SU-DHL-6 (cell line): ENCODE measurements around the gene SPATA2.
A peak's percentile ranks its signal among the peaks of the same experiment; 100 is the strongest.

Source experiments
- H2AFZ ChIP-seq: fragments of 200-600 bp; sonication (generic); 2 replicates; pipeline ENCODE4 v1.6.1; 2014; ENCODE audit warnings: low read depth, mild to moderate bottlenecking, moderate library complexity, mixed read lengths, antibody characterized with exemption, low read length; ENCODE audit not compliant: severe bottlenecking
- H3F3A ChIP-seq: fragments of 200-600 bp; shearing (Covaris generic); 2 replicates; pipeline ENCODE4 v1.6.0; 2016; ENCODE audit warnings: antibody characterized with exemption, mild to moderate bottlenecking; ENCODE audit not compliant: insufficient read depth
- H3K27ac ChIP-seq: fragments of 200-600 bp; sonication (generic); 2 replicates; pipeline ENCODE4 v1.5.1; 2016; ENCODE audit warnings: low read depth, mild to moderate bottlenecking, low read length, moderate library complexity, mixed read lengths
- H3K27me3 ChIP-seq: fragments of 200-600 bp; sonication (generic), shearing (Covaris generic); 2 replicates; pipeline ENCODE4 v1.6.0; 2014; ENCODE audit warnings: mild to moderate bottlenecking, low read length
- H3K36me3 ChIP-seq: fragments of 200-600 bp; sonication (generic); 2 replicates; pipeline ENCODE4 v1.6.1; 2014; ENCODE audit warnings: mild to moderate bottlenecking, low read length, mixed read lengths
- H3K4me2 ChIP-seq: fragments of 300-600, 200-600 bp; shearing (Covaris generic), sonication (generic); 2 replicates; pipeline ENCODE4 v1.6.0; 2014; ENCODE audit warnings: low read length, low read depth, mild to moderate bottlenecking; ENCODE audit not compliant: poor library complexity, severe bottlenecking
- H3K4me3 ChIP-seq: fragments of 200-600 bp; sonication (generic); 2 replicates; pipeline ENCODE4 v1.5.1; 2014; ENCODE audit warnings: antibody characterized with exemption, low read length, mild to moderate bottlenecking, mixed read lengths; ENCODE audit not compliant: insufficient read depth, poor library complexity, severe bottlenecking
- H3K79me2 ChIP-seq: fragments of 200-600 bp; sonication (generic); 2 replicates; pipeline ENCODE4 v1.6.1; 2014; ENCODE audit warnings: mild to moderate bottlenecking, low read length, moderate library complexity; ENCODE audit not compliant: insufficient read depth
- H3K9ac ChIP-seq: fragments of 200-600 bp; sonication (generic); 2 replicates; pipeline ENCODE4 v1.7.0; 2014; ENCODE audit warnings: mild to moderate bottlenecking, low read length
- H3K9me2 ChIP-seq: fragments of 200-600 bp; sonication (generic); replicated peaks from 2 replicates; pipeline ENCODE4 v1.6.1; 2014; ENCODE audit warnings: low read length; ENCODE audit not compliant: insufficient read depth
- H3K9me3 ChIP-seq: fragments of 200-600 bp; sonication (generic); 2 replicates; pipeline ENCODE4 v1.6.1; 2014; ENCODE audit warnings: low read length, mixed read lengths; ENCODE audit not compliant: insufficient read depth
- H4K20me1 ChIP-seq: fragments of 200-600 bp; sonication (generic); 2 replicates; pipeline ENCODE4 v1.6.1; 2014; ENCODE audit warnings: low read depth, mild to moderate bottlenecking, antibody characterized with exemption, low read length, moderate library complexity, mixed read lengths
- EZH2phosphoT487 ChIP-seq: fragments of 200-600 bp; sonication (generic), shearing (Covaris generic); conservative IDR thresholded peaks from 2 replicates; pipeline ENCODE4 v1.6.1; 2018; ENCODE audit warnings: mild to moderate bottlenecking, antibody characterized with exemption, low read length, moderate library complexity, mixed read lengths
- TF ChIP-seq, protein P1 (sequence below): fragments of 200-600 bp; sonication (generic); IDR thresholded peaks from one replicate; pipeline ENCODE4 v1.5.1; 2017; ENCODE audit warnings: antibody characterized with exemption, mild to moderate bottlenecking, low read length, moderate library complexity; ENCODE audit not compliant: insufficient read depth, poor library complexity, severe bottlenecking

The SPATA2 gene

DNA sequence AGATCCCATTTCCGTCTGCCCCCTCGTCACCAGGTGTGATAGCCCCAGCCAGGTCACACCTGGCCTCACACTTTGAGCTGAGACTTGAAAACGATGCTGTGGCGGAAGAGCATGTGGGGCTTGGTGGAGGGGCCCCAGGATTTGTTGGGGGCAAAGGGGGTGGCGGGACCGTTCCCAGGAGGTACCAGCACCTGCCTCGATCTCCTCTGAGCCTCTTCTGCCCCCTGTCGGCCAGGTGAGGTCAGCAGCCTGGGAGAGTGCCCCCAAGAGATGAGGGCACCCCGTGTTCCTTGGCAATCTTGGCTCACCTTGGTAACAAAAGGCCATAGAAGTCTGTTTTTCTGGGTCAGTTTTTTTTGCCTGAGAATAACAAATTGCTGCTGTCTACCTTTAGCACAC lies 25.4 kb downstream of the SPATA2 start:
- no peak overlapping the region for H2AFZ ChIP-seq
- no peaks in the 10 kb centered on the region for H3K36me3 ChIP-seq
- H3K9me3 ChIP-seq: no peaks in the 10 kb centered on the region
- no peaks in the 10 kb centered on the region for H3K27me3 ChIP-seq
- no peak overlapping the region for H3K9ac ChIP-seq
- no peak overlapping the region for H3K4me3 ChIP-seq
- no peak overlapping the region for H3K27ac ChIP-seq
- no peaks in the 10 kb centered on the region for H3F3A ChIP-seq
- no peak for TF ChIP-seq EZH2phosphoT487
- TF ChIP-seq, protein P1, sequence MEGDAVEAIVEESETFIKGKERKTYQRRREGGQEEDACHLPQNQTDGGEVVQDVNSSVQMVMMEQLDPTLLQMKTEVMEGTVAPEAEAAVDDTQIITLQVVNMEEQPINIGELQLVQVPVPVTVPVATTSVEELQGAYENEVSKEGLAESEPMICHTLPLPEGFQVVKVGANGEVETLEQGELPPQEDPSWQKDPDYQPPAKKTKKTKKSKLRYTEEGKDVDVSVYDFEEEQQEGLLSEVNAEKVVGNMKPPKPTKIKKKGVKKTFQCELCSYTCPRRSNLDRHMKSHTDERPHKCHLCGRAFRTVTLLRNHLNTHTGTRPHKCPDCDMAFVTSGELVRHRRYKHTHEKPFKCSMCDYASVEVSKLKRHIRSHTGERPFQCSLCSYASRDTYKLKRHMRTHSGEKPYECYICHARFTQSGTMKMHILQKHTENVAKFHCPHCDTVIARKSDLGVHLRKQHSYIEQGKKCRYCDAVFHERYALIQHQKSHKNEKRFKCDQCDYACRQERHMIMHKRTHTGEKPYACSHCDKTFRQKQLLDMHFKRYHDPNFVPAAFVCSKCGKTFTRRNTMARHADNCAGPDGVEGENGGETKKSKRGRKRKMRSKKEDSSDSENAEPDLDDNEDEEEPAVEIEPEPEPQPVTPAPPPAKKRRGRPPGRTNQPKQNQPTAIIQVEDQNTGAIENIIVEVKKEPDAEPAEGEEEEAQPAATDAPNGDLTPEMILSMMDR: peak; percentile 18
- H3K4me2 ChIP-seq: no peak overlapping the region
- no peaks in the 10 kb centered on the region for H3K79me2 ChIP-seq
- H4K20me1 ChIP-seq: no peaks in the 10 kb centered on the region
- H3K9me2 ChIP-seq: no peaks in the 10 kb centered on the region

DNA sequence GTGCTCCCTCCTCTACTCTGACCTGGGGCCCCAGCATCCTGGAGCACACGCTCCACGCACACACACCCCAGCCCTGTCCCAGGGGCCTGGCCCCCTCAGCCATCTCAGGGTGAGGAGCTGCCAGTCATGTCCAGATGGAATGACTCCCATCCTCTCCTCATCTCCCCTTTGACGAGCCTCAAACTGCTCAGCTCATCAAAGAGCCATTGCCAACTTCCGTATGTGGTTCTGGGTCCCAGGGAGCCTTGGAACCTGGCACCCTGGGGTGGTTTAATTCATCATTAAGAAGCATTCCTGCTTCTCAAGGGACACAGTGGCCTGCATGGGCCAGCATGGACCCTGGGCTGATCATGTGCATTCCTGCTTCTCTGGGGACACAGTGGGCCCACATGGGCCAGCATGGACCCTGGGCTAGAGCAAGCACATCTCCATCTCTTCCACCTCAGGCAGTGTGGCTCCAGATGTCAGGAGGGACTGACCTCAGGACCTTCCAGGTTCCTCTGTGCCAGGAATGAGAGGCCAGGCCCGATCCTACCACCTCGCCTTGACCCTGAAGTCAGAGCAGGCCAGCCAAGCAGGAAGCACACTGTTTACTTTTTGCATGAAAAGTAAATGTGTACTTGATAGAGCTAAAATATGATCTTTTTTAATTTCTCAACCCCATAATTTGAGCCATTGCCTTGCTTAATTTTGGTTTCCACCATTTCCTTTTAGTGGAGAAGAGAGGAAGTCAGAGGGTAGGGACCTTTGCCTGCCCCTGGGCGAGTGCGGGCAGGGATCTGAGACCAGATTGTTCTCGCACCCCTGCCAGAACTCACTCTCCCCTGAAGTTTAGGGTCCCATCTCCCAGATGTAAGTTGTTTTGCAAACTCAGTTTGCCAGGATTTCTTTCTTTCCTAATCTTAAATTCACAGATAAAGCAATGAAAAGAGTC lies 26.1 kb downstream of the SPATA2 start:
- no peak for TF ChIP-seq EZH2phosphoT487
- TF ChIP-seq, protein P1: no peak
- no peak overlapping the region for H3K4me3 ChIP-seq
- H3K9me2 ChIP-seq: no peaks in the 10 kb centered on the region
- no peaks in the 10 kb centered on the region for H3K79me2 ChIP-seq
- H3K9me3 ChIP-seq: no peaks in the 10 kb centered on the region
- H4K20me1 ChIP-seq: no peaks in the 10 kb centered on the region
- no peaks in the 10 kb centered on the region for H3F3A ChIP-seq
- no peak overlapping the region for H3K27ac ChIP-seq
- H2AFZ ChIP-seq: no peak overlapping the region
- no peak overlapping the region for H3K4me2 ChIP-seq
- no peaks in the 10 kb centered on the region for H3K27me3 ChIP-seq
- H3K36me3 ChIP-seq: no peaks in the 10 kb centered on the region
- H3K9ac ChIP-seq: no peak overlapping the region

DNA sequence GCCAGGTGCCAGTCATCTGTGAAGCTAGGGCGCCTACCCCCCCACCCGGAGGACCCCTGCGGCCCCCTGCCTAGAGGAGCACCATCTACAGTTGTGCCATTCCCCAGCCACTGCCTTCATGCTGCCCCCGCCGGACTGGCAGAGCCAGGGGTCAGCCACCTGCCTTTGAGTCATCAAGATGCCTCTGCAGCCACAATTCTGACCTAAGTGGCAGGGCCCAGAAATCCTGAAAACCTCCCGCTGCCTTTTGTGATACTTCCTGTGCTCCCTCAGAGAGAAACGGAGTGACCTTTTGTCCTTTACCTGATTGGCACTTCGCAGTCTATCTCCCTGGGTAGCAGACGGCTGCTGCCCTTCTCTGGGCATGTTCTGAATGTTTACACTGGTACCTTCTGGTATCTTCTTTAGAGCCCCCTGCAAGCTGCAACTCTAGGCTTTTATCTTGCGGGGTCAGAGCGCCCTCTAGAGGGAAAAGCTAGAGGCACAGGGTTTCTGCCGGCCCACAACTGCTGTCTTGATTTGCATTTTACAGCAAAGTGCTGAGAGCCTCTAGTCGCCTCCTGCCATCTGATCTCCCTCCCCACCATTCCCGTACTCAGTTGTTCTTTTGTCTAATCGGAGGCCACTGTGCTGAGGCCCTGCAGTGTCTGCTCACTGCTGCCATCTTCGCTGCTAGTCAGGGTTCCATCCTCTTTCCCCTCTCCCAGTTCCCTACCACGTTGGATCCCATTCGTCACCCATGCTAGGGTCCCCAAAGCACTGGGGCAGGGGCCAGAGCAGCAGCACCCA lies 26.9 kb downstream of the SPATA2 start:
- no peak for TF ChIP-seq EZH2phosphoT487
- TF ChIP-seq, protein P1: peak; percentile 91
- Histone ChIP-seq H3K27ac (no peak overlapping the region), H3K9me2 (no peaks in the 10 kb centered on the region), H4K20me1 (no peaks in the 10 kb centered on the region), H3K79me2 (no peaks in the 10 kb centered on the region), H3K4me3 (no peak overlapping the region), H3K9me3 (no peaks in the 10 kb centered on the region), H3K27me3 (no peaks in the 10 kb centered on the region), H3K4me2 (no peak overlapping the region), H3K36me3 (no peaks in the 10 kb centered on the region), H3K9ac (no peak overlapping the region), H3F3A (no peaks in the 10 kb centered on the region), H2AFZ (no peak overlapping the region)
